ENCODE data around the gene LRRC10B.

LRRC10B gene

GRCh38 chr11:61510166-61510919 is 1.8 kb downstream of the LRRC10B start:
- DNase-seq, result no peak

- DNase-seq, result no peak
These were observed 2.4 kb downstream of the LRRC10B start for GRCh38 chr11:61510974-61511373.

GRCh38 chr11:61511383-61511782 is 2.8 kb downstream of the LRRC10B start:
- DNase-seq, result no peak

GRCh38 chr11:61512435-61512834 is 3.9 kb downstream of the LRRC10B start:
- DNase-seq, result no peak

DNA sequence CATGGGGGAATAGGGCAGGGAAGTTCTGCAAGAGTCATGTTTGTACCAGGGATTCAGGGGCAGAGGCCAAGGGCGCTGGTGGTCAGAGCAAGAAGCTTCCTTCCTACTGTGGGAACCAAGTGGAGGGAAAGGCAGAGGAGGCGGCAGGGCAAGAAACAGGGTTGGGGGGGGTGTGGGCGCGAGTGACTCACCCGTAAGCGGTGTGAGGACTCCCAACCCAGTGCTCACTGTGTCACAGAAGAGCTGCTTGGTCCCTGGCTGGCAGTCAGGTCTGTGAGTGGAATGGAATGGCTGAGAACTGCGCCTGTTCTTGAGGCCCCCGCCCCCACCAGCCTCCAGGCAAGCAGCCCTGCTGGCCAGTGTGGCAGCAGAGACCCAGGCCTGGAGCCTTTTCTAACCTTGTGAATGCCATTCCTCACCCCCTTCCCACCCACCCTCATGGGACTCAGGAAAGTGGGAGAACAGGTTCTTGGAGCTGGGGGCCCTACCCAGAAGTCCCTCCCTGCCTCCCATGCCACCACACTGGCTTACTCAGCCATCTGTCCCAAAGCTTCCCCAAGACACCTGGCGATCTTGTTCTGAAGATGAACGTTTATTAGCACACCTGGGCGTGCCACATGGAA is 4.7 kb downstream of the LRRC10B start:
- DNase-seq, result no peak

GRCh38 chr11:61514050-61514917 is 5.7 kb downstream of the LRRC10B start:
- no peak for DNase-seq

DNA sequence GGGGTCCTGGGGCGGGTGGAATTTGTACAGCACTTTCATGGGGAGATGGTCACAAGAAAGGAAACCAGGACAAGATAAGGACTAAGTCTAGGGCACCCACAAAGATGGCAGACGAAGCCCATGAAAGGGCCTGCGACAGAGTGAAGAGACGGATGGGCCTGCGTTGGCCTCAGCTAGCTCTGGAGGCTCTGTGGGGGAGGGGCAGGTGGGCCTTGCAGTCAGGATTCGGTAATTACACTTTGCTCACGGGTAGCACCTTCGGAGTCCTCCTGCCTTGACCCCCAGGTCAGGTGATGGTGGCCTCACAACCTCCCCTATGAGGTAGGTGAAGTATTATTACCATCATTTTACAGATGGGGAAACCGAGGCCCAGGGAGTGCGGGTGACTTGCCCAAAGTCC is 7.1 kb downstream of the LRRC10B start:
- no peak for DNase-seq

DNA sequence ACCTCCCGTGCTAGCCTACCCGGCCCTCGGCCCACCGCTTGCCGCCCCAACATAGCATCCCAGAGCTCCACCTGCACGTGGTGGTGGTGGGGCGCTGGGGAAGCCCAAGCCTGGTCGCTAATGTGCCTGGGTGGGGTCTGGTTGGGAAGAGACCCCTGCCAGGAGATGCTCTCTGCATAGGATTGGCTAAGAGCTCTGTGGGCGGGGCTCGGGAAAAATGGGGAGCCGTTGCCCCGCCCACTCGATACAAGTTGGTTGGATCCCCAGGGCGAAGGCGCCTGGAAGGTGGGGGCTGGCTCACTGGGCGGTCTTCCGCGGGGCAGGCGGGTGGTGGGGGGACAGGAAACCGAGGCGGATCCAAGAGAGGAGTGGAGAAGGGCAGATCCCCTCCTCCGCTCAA is 7.6 kb downstream of the LRRC10B start:
- no peak for DNase-seq

DNA sequence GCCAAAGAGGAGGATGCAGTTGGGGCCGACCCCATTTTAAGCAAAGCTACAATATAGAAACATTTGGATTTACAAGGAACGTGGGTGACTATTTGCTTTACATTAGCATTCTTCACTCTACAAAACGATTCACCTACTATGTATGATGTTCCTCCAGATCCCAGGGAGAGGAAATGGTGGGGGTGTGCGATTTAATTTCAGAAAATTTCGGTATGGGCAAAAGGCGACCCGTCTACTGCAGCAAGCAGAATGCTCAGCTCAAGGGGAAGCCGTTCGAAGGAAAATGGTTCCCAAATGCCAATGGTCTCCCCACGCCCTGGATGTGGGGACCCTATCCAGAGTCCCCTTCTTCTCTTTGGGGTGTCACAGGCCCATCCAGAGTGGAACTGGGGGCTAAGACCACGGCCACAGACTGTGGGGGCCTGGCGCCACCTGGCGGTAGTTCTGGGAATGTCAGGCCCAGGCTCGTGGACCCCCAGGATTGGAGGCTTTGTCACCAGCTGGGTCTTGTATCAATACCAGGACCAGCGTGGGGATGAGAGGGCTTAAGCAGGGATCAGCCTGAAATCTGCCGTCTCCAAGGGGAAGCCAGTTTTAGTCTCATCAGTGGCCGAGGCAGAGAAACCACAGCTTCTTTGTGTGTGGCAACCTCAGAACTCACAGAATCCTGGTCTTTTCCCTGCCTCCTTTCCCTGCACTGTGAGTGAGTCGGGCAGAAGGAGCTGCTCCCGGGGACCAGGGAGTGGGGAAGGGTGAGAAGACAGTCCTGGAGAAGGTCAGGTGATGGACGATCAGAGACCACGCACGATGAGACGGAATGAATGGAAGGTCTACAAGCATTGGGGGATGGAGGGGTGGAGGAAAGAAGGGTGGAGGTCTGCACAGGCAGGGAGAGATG is 8.4 kb downstream of the LRRC10B start:
- peak; percentile 17 for DNase-seq

DNA sequence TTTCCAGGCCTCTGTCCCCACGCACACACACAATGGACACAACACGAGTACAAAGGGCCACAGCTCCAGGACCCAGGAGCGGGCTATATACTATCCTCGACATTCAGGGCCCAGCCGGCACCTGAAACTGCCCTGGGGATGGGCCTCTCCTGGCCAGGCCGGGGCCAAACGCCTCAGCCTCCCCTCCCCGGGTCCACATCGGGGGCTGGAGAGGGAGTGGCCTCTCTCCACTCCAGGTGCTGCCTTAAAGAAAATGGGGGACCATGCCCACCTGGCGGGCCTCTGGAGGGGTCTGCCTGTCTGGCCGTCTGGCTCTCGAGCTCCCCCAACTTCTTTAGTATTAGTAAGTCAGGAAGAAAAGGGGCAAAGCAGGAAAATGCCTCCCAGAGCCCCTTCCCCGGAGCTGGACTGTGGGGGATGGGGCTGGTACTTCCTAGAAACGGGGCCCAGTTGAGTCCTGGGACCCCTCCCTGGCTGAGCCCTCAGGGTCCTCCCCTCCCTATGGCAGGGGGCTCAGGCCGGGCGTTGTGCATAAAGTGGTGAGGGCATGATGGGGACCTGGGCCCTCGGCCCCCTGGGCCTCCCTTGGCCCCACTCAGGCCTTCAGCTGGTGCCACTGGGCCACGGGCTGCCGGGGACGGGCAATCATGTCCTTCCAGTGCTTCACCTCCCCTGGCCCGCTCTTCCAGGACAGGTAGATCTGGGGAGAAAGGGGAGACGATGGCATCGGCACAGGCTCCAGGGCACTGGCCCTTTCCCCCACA is 9.7 kb downstream of the LRRC10B start:
- DNase-seq, result no peak

- DNase-seq, result no peak
These were observed 14.3 kb downstream of the LRRC10B start for GRCh38 chr11:61522881-61523280.

DNA sequence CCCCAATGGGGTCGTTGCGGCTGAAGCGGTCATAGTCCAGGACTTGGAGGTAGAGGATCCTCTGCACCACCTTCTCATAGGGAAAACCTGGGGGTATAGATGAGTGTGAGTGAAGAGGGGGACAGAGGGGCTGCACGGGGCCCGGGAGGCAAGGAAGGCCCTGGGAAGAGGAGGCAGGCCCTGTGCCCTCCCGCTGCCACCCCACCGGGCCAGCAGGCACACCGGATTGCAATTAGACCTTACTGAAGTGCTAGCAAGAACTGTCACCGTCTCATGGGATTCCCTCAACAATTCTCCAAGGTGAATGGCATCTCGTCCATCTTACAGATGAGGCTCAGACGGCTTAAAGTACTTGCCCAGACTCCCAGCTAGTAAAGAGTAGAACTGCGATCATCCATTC is 15.9 kb downstream of the LRRC10B start:
- no peak for DNase-seq

- no peak for DNase-seq
These were observed 16.5 kb downstream of the LRRC10B start for GRCh38 chr11:61524963-61525587.

GRCh38 chr11:61526229-61526628 is 17.7 kb downstream of the LRRC10B start:
- no peak for DNase-seq

DNA sequence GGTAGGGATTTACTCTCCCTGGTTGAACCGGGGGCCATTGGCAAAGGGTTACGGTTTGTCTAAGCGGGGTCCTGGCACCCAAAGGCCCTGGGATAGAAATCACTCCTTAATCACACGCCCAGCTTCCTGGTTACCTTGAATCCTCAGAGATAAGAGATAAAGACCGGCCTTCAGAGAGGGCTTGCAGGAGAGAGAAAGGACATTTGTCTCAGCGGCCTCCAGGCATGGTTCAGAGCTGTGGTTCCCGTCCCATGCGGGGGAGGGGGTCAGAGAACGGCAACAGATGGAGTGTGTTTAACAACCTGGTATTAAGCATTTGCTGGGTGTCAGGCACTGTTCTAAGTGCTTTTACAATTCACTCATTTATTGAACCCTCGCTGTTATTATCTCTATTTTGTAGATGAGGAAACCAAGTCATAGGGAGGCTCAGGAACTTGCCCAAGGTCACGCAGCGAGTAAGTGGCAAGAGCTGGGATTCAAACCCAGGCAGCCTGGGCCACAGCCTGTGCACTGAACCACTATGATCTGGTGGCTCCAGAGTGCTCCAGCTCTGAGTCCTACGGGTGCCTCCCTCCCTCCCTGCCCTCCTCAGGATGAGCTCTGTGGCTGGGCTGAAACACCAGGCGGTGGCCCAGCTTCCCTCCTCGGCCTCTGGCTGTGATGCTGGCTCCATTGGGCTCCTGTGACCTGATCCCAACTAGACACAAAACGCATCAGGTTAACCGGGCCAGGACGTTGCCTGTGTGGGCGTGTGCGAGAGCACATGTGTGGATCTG is 18.6 kb downstream of the LRRC10B start:
- no peak for DNase-seq

DNA sequence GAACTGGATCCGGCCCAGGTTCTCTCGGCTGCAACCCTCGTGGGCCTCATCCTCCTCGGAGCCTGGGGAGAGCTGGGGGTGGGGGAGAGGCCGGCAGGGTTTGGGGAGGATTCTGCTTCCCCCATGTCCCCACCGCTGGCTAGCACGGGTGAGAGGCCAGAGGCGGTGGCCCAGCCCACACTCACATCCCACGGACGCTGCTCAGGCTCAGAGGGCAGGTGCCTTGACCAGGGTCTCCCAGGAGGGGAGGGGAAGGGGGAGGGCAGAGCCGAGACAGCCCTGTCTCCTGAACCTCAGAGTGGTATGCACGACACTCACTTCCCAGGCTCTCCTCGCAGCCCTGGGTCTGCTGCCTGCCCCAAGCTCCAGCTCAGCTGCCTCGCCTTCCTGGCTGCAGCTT is 19.6 kb downstream of the LRRC10B start:
- DNase-seq, result no peak

GRCh38 chr11:61529537-61530225 is 21.1 kb downstream of the LRRC10B start:
- DNase-seq, result no peak

GRCh38 chr11:61531044-61531443 is 22.5 kb downstream of the LRRC10B start:
- DNase-seq, result no peak

- DNase-seq, result no peak
These were observed 23.8 kb downstream of the LRRC10B start for GRCh38 chr11:61532134-61533038.
